C4-2B (cell line): Measurements from ENCODE around the gene TRERF1.

Experiments used
- ZFX ChIP-seq: fragments of 450-650 bp; IDR thresholded peaks from 2 replicates; pipeline ENCODE4 v1.6.1; 2017
- TF ChIP-seq, protein P1 (sequence below): fragments of 450-650 bp; conservative IDR thresholded peaks from 2 replicates; pipeline ENCODE4 v1.5.1; 2017; ENCODE audit warnings: mild to moderate bottlenecking

DNA sequence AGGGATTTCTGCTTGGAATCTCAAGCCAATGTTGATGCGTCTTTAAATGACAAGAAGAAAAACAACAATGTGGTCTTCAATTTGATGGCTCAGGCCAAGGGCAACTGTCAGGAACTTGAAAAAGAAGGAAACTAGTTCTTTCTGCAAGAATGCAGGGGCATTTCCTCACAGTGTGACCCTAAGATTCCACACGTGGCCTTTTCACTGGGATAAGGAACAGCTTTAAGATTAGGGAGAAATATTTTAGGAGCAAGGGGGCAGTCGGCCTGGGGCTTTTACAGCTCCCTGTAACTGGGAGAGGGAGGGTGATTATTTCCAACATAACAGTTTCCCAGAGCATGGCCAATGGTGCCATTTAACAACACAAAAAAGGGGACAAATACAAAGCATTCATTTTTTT, 194.7 kb downstream of the TRERF1 start:
- TF ChIP-seq, protein P1, sequence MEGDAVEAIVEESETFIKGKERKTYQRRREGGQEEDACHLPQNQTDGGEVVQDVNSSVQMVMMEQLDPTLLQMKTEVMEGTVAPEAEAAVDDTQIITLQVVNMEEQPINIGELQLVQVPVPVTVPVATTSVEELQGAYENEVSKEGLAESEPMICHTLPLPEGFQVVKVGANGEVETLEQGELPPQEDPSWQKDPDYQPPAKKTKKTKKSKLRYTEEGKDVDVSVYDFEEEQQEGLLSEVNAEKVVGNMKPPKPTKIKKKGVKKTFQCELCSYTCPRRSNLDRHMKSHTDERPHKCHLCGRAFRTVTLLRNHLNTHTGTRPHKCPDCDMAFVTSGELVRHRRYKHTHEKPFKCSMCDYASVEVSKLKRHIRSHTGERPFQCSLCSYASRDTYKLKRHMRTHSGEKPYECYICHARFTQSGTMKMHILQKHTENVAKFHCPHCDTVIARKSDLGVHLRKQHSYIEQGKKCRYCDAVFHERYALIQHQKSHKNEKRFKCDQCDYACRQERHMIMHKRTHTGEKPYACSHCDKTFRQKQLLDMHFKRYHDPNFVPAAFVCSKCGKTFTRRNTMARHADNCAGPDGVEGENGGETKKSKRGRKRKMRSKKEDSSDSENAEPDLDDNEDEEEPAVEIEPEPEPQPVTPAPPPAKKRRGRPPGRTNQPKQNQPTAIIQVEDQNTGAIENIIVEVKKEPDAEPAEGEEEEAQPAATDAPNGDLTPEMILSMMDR: no peak
- TF ChIP-seq ZFX: no peak
